ENCODE data around the gene YLPM1. TPM values are rescaled to one million over a fixed set of nuclear protein-coding genes. Genes with fewer than 3 reads are reported as not detected.

Gene YLPM1
- total RNA-seq, 1 donor from 2014 or later = 55.9 TPM

DNA sequence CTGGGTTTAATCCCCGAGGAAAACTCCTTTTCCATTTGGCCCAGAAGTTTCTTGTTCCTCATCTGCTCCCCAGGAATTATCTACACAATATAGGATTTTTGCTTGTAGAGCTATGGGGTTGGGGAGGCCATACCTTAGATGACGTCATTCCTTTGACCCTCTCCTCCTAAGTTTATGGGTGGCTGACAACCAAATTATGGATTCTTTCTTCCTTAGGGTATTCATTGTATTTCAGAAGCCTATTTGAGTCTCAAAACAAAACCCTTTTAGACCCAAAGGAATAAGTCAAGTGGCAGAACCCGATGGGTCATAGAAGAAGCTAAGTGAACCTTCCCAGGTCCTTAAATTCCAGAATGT is 98.6 kb downstream of the YLPM1 start:
- Mint-ChIP-seq H3K9me3 (no peaks in the 10 kb centered on the region), H3K27ac (no peak overlapping the region), H3K4me3 (no peak overlapping the region), H3K36me3 (no peaks in the 10 kb centered on the region), H3K4me1 (peaks cover 2% of the 10 kb centered on the region), H3K27me3 (ENCODE audit: insufficient read depth, low read depth) (peaks cover 4% of the 10 kb centered on the region)
- no peak overlapping the region for H3K4me3 ChIP-seq
- H4K20me1 ChIP-seq (ENCODE audit: low read depth) = no peaks in the 10 kb centered on the region
- H3F3A ChIP-seq (ENCODE audit: low read depth) = no peaks in the 10 kb centered on the region
- no peak overlapping the region for H3K9ac ChIP-seq
- no peaks in the 10 kb centered on the region for H3K27me3 ChIP-seq
- H3K79me2 ChIP-seq (ENCODE audit: low read depth) = no peaks in the 10 kb centered on the region
- H3K4me2 ChIP-seq = no peak overlapping the region
- TF ChIP-seq EZH2phosphoT487 (IDR thresholded peaks at IDR 0.05) = no peak
- no peak for TF ChIP-seq EZH2 (IDR thresholded peaks at IDR 0.05)
- TF ChIP-seq CTCF (IDR thresholded peaks at IDR 0.05) = no peak
- no peak overlapping the region for H2AFZ ChIP-seq (replicated peaks)
- no peaks in the 10 kb centered on the region for H3K36me3 ChIP-seq
- no peaks in the 10 kb centered on the region for H3K9me3 ChIP-seq (ENCODE audit: low read depth)
- DNase-seq (ENCODE audit: low spot score) = no peak
- no peak overlapping the region for H3K27ac ChIP-seq
- no peaks in the 10 kb centered on the region for H3K4me1 ChIP-seq

- Histone ChIP-seq H3K4me3 (no peak overlapping the region), H3K36me3 (no peaks in the 10 kb centered on the region), H3K27ac (no peak overlapping the region), H3K9ac (no peak overlapping the region), H4K20me1 (ENCODE audit: low read depth) (no peaks in the 10 kb centered on the region), H3K9me3 (ENCODE audit: low read depth) (no peaks in the 10 kb centered on the region), H3K4me1 (no peaks in the 10 kb centered on the region), H3K4me2 (no peak overlapping the region), H3K27me3 (no peaks in the 10 kb centered on the region), H2AFZ (replicated peaks) (no peak overlapping the region), H3K79me2 (ENCODE audit: low read depth) (no peaks in the 10 kb centered on the region), H3F3A (ENCODE audit: low read depth) (no peaks in the 10 kb centered on the region)
- Mint-ChIP-seq H3K27me3 (ENCODE audit: insufficient read depth, low read depth) (peaks cover 7% of the 10 kb centered on the region), H3K4me3 (no peak overlapping the region), H3K9me3 (no peaks in the 10 kb centered on the region), H3K36me3 (no peaks in the 10 kb centered on the region), H3K27ac (peak overlapping the region; percentile 76), H3K4me1 (no peaks in the 10 kb centered on the region)
- TF ChIP-seq EZH2 (IDR thresholded peaks at IDR 0.05) (no peak), CTCF (IDR thresholded peaks at IDR 0.05) (no peak), EZH2phosphoT487 (IDR thresholded peaks at IDR 0.05) (no peak)
- DNase-seq (ENCODE audit: low spot score) = no peak
These were observed 100.2 kb downstream of the YLPM1 start for GRCh38 chr14:74863274-74863673.

- Histone ChIP-seq H2AFZ (replicated peaks) (no peak overlapping the region), H3K36me3 (no peaks in the 10 kb centered on the region), H3K79me2 (ENCODE audit: low read depth) (no peaks in the 10 kb centered on the region), H3K27ac (no peak overlapping the region), H3K27me3 (no peaks in the 10 kb centered on the region), H3K4me2 (no peak overlapping the region), H3F3A (ENCODE audit: low read depth) (no peaks in the 10 kb centered on the region), H3K9ac (no peak overlapping the region), H4K20me1 (ENCODE audit: low read depth) (no peaks in the 10 kb centered on the region), H3K4me3 (no peak overlapping the region), H3K9me3 (ENCODE audit: low read depth) (no peaks in the 10 kb centered on the region), H3K4me1 (no peaks in the 10 kb centered on the region)
- no peaks in the 10 kb centered on the region for H3K9me3 Mint-ChIP-seq
- no peak overlapping the region for H3K27ac Mint-ChIP-seq
- peaks cover 7% of the 10 kb centered on the region for H3K27me3 Mint-ChIP-seq (ENCODE audit: insufficient read depth, low read depth)
- TF ChIP-seq EZH2 (IDR thresholded peaks at IDR 0.05) (no peak), EZH2phosphoT487 (IDR thresholded peaks at IDR 0.05) (no peak), CTCF (IDR thresholded peaks at IDR 0.05) (no peak)
- H3K4me1 Mint-ChIP-seq = no peaks in the 10 kb centered on the region
- no peaks in the 10 kb centered on the region for H3K36me3 Mint-ChIP-seq
- no peak overlapping the region for H3K4me3 Mint-ChIP-seq
- no peak for DNase-seq (ENCODE audit: low spot score)
These were observed 101.1 kb downstream of the YLPM1 start for GRCh38 chr14:74864198-74864597.

DNA sequence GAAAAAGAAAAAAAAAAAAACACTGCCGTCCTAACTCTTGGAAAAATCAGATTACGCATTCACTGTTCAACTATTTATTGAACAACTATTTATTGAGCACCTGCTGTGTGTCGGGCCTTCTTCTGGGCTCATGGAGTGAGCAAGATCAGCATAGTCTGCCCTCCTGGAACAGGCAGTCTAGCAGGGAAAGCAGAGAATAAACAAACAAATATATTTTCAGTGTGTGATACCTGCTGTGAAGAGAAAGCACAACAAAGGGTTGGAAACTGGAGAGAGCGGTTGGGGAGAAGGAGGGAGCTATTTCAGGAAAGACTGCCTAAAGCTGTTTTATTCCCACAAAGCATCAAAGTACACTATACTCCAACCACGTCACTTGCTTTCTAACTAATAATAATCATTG is 102.0 kb downstream of the YLPM1 start:
- H4K20me1 ChIP-seq (ENCODE audit: low read depth) = no peaks in the 10 kb centered on the region
- no peak overlapping the region for H3K27ac Mint-ChIP-seq
- no peak overlapping the region for H3K4me2 ChIP-seq
- H3K27ac ChIP-seq = no peak overlapping the region
- H3K4me1 Mint-ChIP-seq = no peaks in the 10 kb centered on the region
- H3K79me2 ChIP-seq (ENCODE audit: low read depth) = no peaks in the 10 kb centered on the region
- H3K27me3 ChIP-seq = no peaks in the 10 kb centered on the region
- no peaks in the 10 kb centered on the region for H3F3A ChIP-seq (ENCODE audit: low read depth)
- no peak overlapping the region for H3K4me3 ChIP-seq
- no peak overlapping the region for H3K9ac ChIP-seq
- no peaks in the 10 kb centered on the region for H3K9me3 ChIP-seq (ENCODE audit: low read depth)
- TF ChIP-seq EZH2phosphoT487 (IDR thresholded peaks at IDR 0.05) (no peak), CTCF (IDR thresholded peaks at IDR 0.05) (no peak), EZH2 (IDR thresholded peaks at IDR 0.05) (no peak)
- no peak overlapping the region for H3K4me3 Mint-ChIP-seq
- no peak for DNase-seq (ENCODE audit: low spot score)
- no peaks in the 10 kb centered on the region for H3K36me3 Mint-ChIP-seq
- H3K36me3 ChIP-seq = no peaks in the 10 kb centered on the region
- H3K9me3 Mint-ChIP-seq = no peaks in the 10 kb centered on the region
- H3K4me1 ChIP-seq = no peaks in the 10 kb centered on the region
- H3K27me3 Mint-ChIP-seq (ENCODE audit: insufficient read depth, low read depth) = peaks cover 7% of the 10 kb centered on the region
- no peak overlapping the region for H2AFZ ChIP-seq (replicated peaks)

Data from neural progenitor cell (in vitro differentiated cells).